SU-DHL-6 (cell line): ENCODE data around the gene SMAD5.

Experiments
- CTCF ChIP-seq: fragments of 200-600 bp; sonication (generic); IDR thresholded peaks from one replicate; pipeline ENCODE4 v1.5.1; 2017; ENCODE audit warnings: antibody characterized with exemption, mild to moderate bottlenecking, low read length, moderate library complexity; ENCODE audit not compliant: insufficient read depth, poor library complexity, severe bottlenecking
- EZH2phosphoT487 ChIP-seq: fragments of 200-600 bp; sonication (generic), shearing (Covaris generic); conservative IDR thresholded peaks from 2 replicates; pipeline ENCODE4 v1.6.1; 2018; ENCODE audit warnings: mild to moderate bottlenecking, antibody characterized with exemption, low read length, moderate library complexity, mixed read lengths

- TF ChIP-seq CTCF (no peak), EZH2phosphoT487 (no peak)
These were observed 58.3 kb downstream of the SMAD5 start for GRCh38 chr5:136190904-136191303.
